ENCODE measurements around the gene FMNL2. TPM values are rescaled to one million over a fixed set of nuclear protein-coding genes. Genes with fewer than 3 reads are reported as not detected.

Gene FMNL2
- total RNA-seq, 2 experiments from 2014 or later = 0.46 to 0.64 TPM

DNA sequence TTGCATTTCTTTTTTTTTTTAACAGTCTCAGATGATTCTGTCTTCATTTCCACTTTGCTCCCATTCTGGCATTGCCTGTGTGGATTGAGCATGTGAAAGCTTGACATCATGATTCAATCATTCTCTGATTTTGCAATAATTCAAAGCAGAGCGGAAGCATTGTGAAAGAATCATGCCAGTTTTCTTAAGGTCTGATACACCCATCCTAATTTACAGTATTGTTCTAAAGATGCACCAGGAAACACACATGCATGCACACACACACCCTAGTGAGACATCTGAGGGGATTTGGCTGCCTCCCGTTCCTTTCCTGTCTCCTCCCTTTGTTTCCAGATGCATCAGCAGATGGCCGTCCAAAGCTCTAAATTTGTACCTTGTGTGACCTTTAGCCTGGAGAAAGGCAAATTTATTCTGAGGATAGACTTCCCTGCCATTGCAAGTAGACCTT lies 97.3 kb downstream of the FMNL2 start:
- CTCF ChIA-PET = no interaction called here
- DNase-seq = no peak
- Mint-ChIP-seq H3K27ac (no peak overlapping the region), H3K4me1 (no peaks in the 10 kb centered on the region), H3K36me3 (ENCODE audit: low read depth) (no peaks in the 10 kb centered on the region), H3K27me3 (no peaks in the 10 kb centered on the region), H3K4me3 (no peak overlapping the region), H3K9me3 (no peaks in the 10 kb centered on the region)
- POLR2A ChIA-PET = no interaction called here

DNA sequence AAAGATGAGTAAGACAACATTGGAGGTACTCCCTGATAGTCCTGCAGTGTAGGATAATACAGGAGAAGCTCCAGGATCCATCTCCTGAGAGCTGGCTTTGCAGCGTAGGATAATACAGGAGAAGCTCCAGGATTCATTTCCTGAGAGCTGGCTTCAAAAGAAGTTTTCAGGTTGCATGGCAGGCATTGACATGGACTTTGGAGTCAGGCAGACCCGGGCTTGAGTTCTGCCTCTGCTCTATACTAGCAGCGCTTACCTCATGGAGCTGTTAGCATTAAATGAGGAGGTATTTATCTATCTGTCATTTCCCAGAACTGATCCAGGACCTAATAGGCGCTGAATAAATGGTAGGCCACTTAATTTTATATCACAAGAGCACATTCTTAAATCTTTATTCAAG lies 97.8 kb downstream of the FMNL2 start:
- Mint-ChIP-seq H3K27ac (no peak overlapping the region), H3K27me3 (no peaks in the 10 kb centered on the region), H3K9me3 (no peaks in the 10 kb centered on the region), H3K4me1 (no peaks in the 10 kb centered on the region), H3K36me3 (ENCODE audit: low read depth) (no peaks in the 10 kb centered on the region), H3K4me3 (no peak overlapping the region)
- CTCF ChIA-PET = interaction anchor here (0.7 kb wide), 1 partner anchor 24 kb away, joined by 3 read pairs; no protein-coding TSS in a partner anchor
- POLR2A ChIA-PET = interaction anchor here (0.6 kb wide), 1 partner anchor 247 kb away, joined by 6 read pairs; no protein-coding TSS in a partner anchor
- no peak for DNase-seq

DNA sequence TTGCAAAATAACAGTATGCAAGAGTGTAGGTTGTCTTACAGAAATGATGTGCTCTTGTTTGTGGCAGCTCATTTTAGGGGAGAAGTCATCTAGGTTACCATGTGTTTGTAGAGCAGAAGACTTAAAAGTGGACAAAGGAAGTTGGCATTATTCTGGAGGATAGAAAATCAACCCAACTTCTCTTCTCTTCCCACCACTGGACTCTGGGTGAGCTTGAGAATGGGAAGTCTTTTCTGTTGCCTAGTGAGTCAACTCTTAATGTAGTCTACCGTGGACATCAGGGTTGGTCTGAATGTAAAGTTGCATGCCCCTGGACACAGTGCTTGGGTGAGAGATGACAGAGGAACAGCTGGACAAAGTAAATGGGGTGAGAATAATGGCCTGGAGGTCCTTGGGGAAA lies 98.3 kb downstream of the FMNL2 start:
- CTCF ChIA-PET = interaction anchor here (0.7 kb wide), 1 partner anchor 24 kb away, joined by 3 read pairs; no protein-coding TSS in a partner anchor
- Mint-ChIP-seq H3K36me3 (ENCODE audit: low read depth) (no peaks in the 10 kb centered on the region), H3K27me3 (no peaks in the 10 kb centered on the region), H3K9me3 (no peaks in the 10 kb centered on the region), H3K27ac (no peak overlapping the region), H3K4me1 (no peaks in the 10 kb centered on the region), H3K4me3 (no peak overlapping the region)
- POLR2A ChIA-PET = interaction anchor here (0.6 kb wide), 1 partner anchor 248 kb away, joined by 6 read pairs; no protein-coding TSS in a partner anchor
- DNase-seq = no peak

DNA sequence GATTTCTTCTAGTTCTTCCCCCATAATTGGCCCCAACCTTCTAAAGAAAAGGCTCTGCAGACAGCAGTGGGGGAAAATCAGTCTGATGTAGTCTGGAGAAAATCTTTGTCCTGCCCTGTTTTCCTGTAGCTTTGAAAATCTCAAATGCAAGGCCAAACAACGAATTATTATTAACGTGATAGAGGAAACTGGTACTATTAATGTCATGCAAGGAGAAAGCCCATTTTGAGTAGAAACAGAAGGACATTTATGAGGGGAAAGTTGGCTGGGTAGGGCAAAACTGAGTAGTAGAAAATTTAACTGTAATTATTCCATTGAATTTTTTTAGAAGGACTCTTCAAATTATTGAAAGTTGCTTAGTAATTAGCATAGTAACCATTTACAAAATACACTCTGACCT lies 98.8 kb downstream of the FMNL2 start:
- no peak overlapping the region for H3K4me3 Mint-ChIP-seq
- peaks cover under 1% of the 10 kb centered on the region for H3K27me3 Mint-ChIP-seq
- no peak for DNase-seq
- no peaks in the 10 kb centered on the region for H3K36me3 Mint-ChIP-seq (ENCODE audit: low read depth)
- no peaks in the 10 kb centered on the region for H3K9me3 Mint-ChIP-seq
- ChIA-PET POLR2A (no interaction called here), CTCF (no interaction called here)
- no peak overlapping the region for H3K27ac Mint-ChIP-seq
- H3K4me1 Mint-ChIP-seq = no peaks in the 10 kb centered on the region

DNA sequence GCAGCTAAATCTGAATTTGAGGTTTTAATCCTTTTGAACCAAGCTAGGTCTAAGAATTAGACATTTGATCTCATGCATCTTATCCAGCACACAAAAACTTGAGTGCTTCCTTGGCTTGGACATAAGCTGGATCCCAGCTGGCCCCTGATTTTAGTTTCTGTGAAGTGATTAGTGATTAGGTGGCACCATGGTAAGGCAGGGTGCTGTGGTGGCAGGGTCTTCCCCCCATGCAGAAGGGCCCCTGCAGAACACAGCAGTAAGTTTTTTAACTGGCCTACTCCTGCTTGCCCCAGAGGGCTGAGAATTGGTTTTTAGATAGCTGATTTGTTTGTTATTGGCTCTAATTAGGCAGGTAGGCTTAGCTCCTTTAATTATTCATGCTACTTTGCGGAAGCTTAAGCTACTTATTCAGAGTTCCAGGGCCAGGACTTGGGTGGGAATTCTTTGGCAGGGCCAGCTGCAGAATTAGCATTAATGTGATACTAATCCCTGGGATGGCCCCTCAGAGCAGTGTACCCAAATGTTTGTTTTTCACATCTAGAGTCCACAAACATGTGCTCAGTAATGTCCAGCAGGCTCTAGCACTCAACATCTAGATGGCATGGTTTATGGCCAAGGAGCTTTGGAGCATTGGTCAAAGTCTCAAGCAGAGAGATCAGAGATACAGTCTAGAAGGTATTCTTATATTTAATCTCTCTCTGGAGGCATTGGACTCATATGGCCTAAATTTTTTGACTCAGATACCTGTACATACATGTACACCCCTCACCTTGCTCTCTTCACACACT lies 99.6 kb downstream of the FMNL2 start:
- ChIA-PET CTCF (interaction anchor here (0.6 kb wide), 1 partner anchor 217 kb away, joined by 3 read pairs; no protein-coding TSS in a partner anchor), POLR2A (no interaction called here)
- no peak overlapping the region for H3K27ac Mint-ChIP-seq
- no peak for DNase-seq
- no peaks in the 10 kb centered on the region for H3K4me1 Mint-ChIP-seq
- peaks cover 5% of the 10 kb centered on the region for H3K27me3 Mint-ChIP-seq
- no peaks in the 10 kb centered on the region for H3K9me3 Mint-ChIP-seq
- H3K36me3 Mint-ChIP-seq (ENCODE audit: low read depth) = no peaks in the 10 kb centered on the region
- H3K4me3 Mint-ChIP-seq = no peak overlapping the region

DNA sequence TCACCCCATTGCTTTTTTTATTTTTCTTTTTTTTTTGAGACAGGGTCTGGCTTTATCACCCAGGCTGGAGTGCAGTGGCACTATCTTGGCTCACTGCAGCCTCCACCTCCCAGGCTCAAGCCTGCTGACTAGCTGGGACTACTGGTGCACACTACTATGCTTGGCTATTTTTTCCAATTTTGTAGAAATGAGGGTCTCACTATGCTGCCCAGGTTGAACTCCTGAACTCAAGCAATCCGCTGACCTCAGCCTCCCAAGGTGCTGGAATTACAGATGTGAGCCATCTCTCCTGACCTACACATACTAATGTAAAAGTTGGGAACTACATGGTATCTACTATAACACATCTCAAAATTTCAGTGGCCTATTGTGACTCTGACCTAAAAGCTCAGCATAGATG lies 101.2 kb downstream of the FMNL2 start:
- Mint-ChIP-seq H3K9me3 (no peaks in the 10 kb centered on the region), H3K4me1 (no peaks in the 10 kb centered on the region), H3K36me3 (ENCODE audit: low read depth) (no peaks in the 10 kb centered on the region), H3K4me3 (no peak overlapping the region), H3K27ac (no peak overlapping the region), H3K27me3 (peaks cover 9% of the 10 kb centered on the region)
- ChIA-PET CTCF (no interaction called here), POLR2A (no interaction called here)
- DNase-seq = no peak

DNA sequence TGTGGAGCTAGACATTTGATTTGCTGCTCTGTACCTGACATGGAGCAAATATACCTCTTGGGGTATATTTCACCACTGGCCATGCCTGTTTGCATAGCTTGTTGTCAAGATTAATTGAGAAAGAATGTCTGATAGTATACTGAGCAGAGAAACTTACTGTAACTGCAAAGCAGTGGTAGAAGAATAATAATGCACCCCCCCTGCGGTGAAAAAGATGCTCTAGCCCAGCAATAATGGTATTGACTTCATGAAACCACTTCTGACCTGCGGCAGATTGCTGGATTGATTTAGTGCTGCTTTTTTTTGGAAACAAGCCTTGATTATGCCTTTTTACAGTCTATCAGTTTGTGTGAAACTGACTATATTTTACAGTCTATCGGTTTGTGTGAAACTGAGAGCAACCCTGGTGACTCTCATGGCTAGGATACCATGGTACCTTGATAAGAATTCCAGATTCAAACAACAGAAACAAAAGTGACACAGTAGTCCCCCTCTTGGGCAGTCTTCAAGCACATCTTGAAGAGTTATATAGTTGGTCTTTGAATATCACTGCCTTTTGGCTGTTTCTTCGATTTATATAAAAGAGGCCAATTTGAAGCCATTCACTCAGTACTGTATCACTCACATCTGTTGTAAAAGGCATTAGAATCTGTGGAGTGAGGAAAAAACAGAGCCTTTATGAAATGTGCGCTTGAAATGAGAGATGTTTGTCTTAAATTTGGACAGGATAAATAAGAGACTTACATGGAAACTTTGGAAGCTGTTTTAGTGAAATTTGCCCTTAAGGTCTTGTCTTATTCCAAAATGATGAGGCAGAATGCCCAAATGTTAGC lies 102.5 kb downstream of the FMNL2 start:
- no peak overlapping the region for H3K27ac Mint-ChIP-seq
- no peaks in the 10 kb centered on the region for H3K4me1 Mint-ChIP-seq
- ChIA-PET POLR2A (no interaction called here), CTCF (no interaction called here)
- no peaks in the 10 kb centered on the region for H3K9me3 Mint-ChIP-seq
- no peak overlapping the region for H3K4me3 Mint-ChIP-seq
- no peaks in the 10 kb centered on the region for H3K36me3 Mint-ChIP-seq (ENCODE audit: low read depth)
- H3K27me3 Mint-ChIP-seq = peaks cover 9% of the 10 kb centered on the region
- DNase-seq = no peak

DNA sequence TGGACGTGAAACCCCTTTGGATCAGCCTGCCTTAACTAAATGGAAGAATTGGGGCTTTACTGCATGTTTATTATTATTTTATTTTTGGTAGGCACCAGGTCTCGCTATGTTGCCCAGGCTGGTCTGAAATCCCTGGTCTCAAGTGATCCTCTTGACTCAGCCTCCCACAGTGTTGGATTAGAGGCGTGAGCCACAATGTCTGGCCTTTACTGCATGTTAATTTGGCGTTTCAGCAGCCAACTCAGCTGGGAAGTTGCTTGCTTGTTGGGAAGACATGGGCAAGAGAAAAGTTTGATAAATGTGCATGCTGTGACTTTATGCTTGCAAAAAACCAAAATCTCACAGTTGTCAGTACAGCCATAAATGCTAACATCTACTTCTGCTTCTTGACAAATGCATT lies 105.1 kb downstream of the FMNL2 start:
- Mint-ChIP-seq H3K36me3 (ENCODE audit: low read depth) (no peaks in the 10 kb centered on the region), H3K27me3 (peaks cover 9% of the 10 kb centered on the region), H3K4me3 (no peak overlapping the region), H3K27ac (no peak overlapping the region), H3K9me3 (no peaks in the 10 kb centered on the region), H3K4me1 (no peaks in the 10 kb centered on the region)
- CTCF ChIA-PET = no interaction called here
- no peak for DNase-seq
- POLR2A ChIA-PET = no interaction called here

DNA sequence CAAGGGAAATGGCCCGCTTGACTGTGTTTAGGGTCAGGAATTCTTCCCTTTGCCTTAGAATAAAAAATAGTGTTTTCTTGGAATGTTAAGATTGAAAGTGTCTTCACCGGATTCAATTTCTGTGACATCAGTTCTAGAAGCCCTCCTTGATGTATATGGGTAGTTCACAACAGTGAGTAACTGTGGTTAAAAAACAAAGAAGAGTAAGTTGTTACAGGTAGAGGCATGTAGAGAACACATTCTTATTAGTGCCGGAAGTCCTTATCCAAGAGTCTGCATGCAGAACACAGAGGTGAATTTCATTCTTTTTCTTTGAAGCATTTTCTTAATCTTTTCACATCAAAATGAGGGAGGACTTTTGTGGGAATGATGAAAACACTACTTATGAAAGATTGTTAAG lies 105.5 kb downstream of the FMNL2 start:
- ChIA-PET CTCF (no interaction called here), POLR2A (no interaction called here)
- no peaks in the 10 kb centered on the region for H3K36me3 Mint-ChIP-seq (ENCODE audit: low read depth)

DNA sequence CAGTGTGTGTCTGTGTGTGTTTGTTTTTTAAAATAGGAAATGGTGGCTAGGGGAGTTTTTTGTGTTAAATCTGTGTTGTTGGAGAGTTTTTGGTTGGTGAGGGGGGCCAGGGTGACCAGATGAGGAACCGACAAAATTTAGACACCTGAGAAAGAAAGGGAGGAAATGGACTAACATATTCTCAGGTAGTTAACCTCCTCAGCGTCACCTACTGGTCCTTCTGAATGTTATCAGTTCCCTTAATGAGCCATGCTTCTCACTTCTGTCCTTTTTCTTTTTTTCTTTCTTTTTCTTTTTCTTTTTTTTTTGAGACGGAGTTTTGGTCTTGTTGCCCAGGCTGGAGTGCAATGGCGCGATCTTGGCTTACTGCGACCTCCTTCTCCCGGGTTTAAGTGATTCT lies 107.0 kb downstream of the FMNL2 start:
- ChIA-PET CTCF (no interaction called here), POLR2A (no interaction called here)
- no peak overlapping the region for H3K4me3 Mint-ChIP-seq
- H3K9me3 Mint-ChIP-seq = no peaks in the 10 kb centered on the region
- H3K27ac Mint-ChIP-seq = no peak overlapping the region
- H3K4me1 Mint-ChIP-seq = no peaks in the 10 kb centered on the region
- no peaks in the 10 kb centered on the region for H3K36me3 Mint-ChIP-seq (ENCODE audit: low read depth)
- H3K27me3 Mint-ChIP-seq = peaks cover 9% of the 10 kb centered on the region
- DNase-seq = no peak

More for the DNA sequence above, 105.5 kb downstream of the FMNL2 start:
- no peaks in the 10 kb centered on the region for H3K9me3 Mint-ChIP-seq
- no peak overlapping the region for H3K27ac Mint-ChIP-seq
- no peak for DNase-seq
- H3K4me3 Mint-ChIP-seq = no peak overlapping the region
- peaks cover 9% of the 10 kb centered on the region for H3K27me3 Mint-ChIP-seq
- no peaks in the 10 kb centered on the region for H3K4me1 Mint-ChIP-seq

DNA sequence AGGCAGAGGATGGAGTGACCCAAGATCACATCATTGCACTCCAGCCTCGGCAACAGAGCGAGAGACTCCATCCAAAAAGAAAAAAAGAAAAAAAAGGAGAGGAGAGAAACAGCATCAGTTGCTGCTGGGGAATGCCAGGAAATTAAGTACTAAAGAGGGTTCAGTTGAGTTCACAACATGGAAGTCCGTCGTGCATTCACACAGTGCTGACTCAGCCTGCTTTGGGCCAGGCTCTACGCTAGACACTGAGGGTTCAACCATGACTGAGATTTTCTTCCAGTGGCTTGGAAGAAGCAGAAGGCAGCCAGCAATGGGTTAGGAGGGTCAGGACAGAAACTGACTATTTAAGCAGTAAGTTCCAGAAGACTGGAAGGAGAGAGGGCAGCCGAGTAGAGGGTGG lies 108.8 kb downstream of the FMNL2 start:
- H3K9me3 Mint-ChIP-seq = no peaks in the 10 kb centered on the region
- H3K27me3 Mint-ChIP-seq = peaks cover 12% of the 10 kb centered on the region
- H3K4me1 Mint-ChIP-seq = no peaks in the 10 kb centered on the region
- H3K36me3 Mint-ChIP-seq (ENCODE audit: low read depth) = no peaks in the 10 kb centered on the region
- H3K27ac Mint-ChIP-seq = no peak overlapping the region
- DNase-seq = no peak
- CTCF ChIA-PET = no interaction called here
- H3K4me3 Mint-ChIP-seq = no peak overlapping the region
- POLR2A ChIA-PET = no interaction called here

DNA sequence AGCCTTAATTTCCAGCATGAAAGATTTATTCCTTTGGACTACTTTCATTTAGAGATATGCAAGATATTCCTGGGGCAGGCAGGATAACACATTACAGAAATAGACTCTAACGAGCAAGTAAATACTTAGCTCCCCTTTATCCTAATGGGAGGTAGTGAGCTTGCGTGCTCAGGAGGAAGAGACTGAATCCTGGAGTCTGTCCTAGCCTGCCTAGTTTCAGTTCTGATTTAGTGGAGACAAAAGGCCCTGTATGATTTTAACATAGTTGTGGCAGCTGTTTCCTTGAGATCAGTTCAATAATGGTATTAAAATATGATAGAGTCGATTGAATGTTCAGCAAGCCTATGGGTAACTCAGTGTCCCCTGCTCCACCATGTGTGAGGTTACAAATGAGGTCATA lies 109.5 kb downstream of the FMNL2 start:
- Mint-ChIP-seq H3K27me3 (peaks cover 12% of the 10 kb centered on the region), H3K36me3 (ENCODE audit: low read depth) (no peaks in the 10 kb centered on the region), H3K9me3 (no peaks in the 10 kb centered on the region), H3K27ac (no peak overlapping the region), H3K4me3 (no peak overlapping the region), H3K4me1 (no peaks in the 10 kb centered on the region)
- no peak for DNase-seq
- POLR2A ChIA-PET = interaction anchor here (0.6 kb wide), 1 partner anchor 52 kb away, joined by 3 read pairs; no protein-coding TSS in a partner anchor
- CTCF ChIA-PET = no interaction called here

DNA sequence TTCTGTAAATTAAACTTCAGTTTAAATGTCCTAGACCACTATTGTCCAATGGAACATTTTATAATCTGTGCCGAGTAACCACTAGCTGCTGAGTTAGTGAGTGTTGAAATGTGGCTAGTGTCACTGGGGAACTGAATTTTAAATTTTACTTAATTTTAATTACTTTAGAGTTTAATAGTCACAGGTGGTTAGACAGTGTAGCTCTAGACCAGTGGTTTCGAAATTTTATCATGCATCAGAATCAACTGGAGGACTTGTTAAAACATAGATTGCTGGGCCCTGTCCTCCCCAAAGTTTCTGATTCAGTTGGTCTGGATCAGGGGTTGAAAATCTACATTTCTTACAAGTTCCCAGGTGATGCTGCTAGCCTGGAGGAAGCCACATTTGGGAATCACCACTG lies 110.4 kb downstream of the FMNL2 start:
- H3K4me3 Mint-ChIP-seq = no peak overlapping the region
- ChIA-PET CTCF (no interaction called here), POLR2A (no interaction called here)
- H3K4me1 Mint-ChIP-seq = no peaks in the 10 kb centered on the region
- H3K27ac Mint-ChIP-seq = no peak overlapping the region
- H3K9me3 Mint-ChIP-seq = no peaks in the 10 kb centered on the region
- H3K36me3 Mint-ChIP-seq (ENCODE audit: low read depth) = no peaks in the 10 kb centered on the region
- H3K27me3 Mint-ChIP-seq = peaks cover 8% of the 10 kb centered on the region
- DNase-seq = no peak

Data from activated CD4-positive, alpha-beta T cell treated with anti-CD3 and anti-CD28 coated beads, Interleukin-2, amount 10 ng/mL, durations not matched to agents 7 days and 5 days (primary cell).